ENCODE measurements around the gene LCP1.

LCP1 gene

GRCh38 chr13:46113596-46113995 is 68.4 kb downstream of the LCP1 start:
- Histone ChIP-seq H3K4me3 (ENCODE audit: low read length) (no peak overlapping the region), H2AFZ (ENCODE audit: low read depth, low read length) (no peak overlapping the region), H3K9me3 (ENCODE audit: low read length) (no peaks in the 10 kb centered on the region), H3K4me1 (ENCODE audit: insufficient read depth, low read length) (peaks cover 6% of the 10 kb centered on the region), H3K27me3 (ENCODE audit: insufficient read depth, low read length) (no peaks in the 10 kb centered on the region), H3K36me3 (ENCODE audit: insufficient read depth, low read length) (no peaks in the 10 kb centered on the region)

GRCh38 chr13:46111151-46111550 is 70.8 kb downstream of the LCP1 start:
- Histone ChIP-seq H2AFZ (ENCODE audit: low read depth, low read length) (no peak overlapping the region), H3K36me3 (ENCODE audit: insufficient read depth, low read length) (no peaks in the 10 kb centered on the region), H3K9me3 (ENCODE audit: low read length) (no peaks in the 10 kb centered on the region), H3K27me3 (ENCODE audit: insufficient read depth, low read length) (no peaks in the 10 kb centered on the region), H3K4me1 (ENCODE audit: insufficient read depth, low read length) (peaks cover 6% of the 10 kb centered on the region), H3K4me3 (ENCODE audit: low read length) (no peak overlapping the region)

GRCh38 chr13:46109451-46109850 is 72.5 kb downstream of the LCP1 start:
- Histone ChIP-seq H2AFZ (ENCODE audit: low read depth, low read length) (no peak overlapping the region), H3K4me3 (ENCODE audit: low read length) (no peak overlapping the region), H3K9me3 (ENCODE audit: low read length) (no peaks in the 10 kb centered on the region), H3K36me3 (ENCODE audit: insufficient read depth, low read length) (no peaks in the 10 kb centered on the region), H3K4me1 (ENCODE audit: insufficient read depth, low read length) (peaks cover 6% of the 10 kb centered on the region), H3K27me3 (ENCODE audit: insufficient read depth, low read length) (no peaks in the 10 kb centered on the region)

DNA sequence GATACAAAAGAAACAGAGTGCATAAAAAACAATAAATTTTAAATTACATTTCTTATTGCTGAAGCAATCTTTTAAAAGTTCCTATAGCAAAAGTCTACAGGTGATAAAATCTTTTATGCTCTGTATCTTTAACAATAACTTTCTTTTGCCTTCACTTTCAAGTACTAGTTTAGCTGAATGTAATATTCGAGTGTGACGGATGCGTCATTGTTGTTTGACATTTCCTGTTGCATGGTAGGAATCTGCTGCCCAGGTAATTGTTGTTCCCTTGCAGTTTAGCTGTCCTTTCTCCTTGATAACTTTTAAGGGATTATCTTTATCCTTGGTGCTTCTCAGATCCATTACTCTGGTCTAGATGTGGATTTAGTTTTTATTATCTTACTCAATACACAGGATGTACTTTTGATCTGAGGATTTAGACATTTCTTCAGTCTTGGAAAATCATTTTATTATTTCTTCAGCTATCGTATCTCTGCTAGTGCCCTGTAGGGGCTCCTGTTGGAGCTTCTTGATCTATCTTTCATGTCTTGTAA is 75.1 kb downstream of the LCP1 start:
- Histone ChIP-seq H3K27me3 (ENCODE audit: insufficient read depth, low read length) (no peaks in the 10 kb centered on the region), H3K36me3 (ENCODE audit: insufficient read depth, low read length) (no peaks in the 10 kb centered on the region), H3K4me1 (ENCODE audit: insufficient read depth, low read length) (peaks cover 6% of the 10 kb centered on the region), H2AFZ (ENCODE audit: low read depth, low read length) (no peak overlapping the region), H3K9me3 (ENCODE audit: low read length) (no peaks in the 10 kb centered on the region), H3K4me3 (ENCODE audit: low read length) (no peak overlapping the region)

DNA sequence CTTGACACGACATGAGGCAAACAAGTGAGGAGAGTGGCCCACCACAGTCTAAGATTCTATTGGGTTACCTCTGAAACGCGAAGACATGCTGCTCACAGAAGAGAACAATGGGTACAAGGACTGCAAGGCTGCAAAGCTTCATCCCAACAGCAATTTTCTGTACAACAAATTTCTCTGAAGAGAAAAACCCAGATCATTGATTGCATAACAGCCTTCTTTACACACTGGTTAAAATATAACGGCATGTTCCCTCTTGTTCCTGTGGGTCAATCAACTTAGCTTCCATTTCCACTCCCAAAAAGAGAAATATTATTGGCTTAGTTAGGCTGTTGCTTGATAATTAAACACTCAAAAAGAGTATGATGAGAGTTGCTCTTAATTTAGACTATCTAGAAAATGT is 77.1 kb downstream of the LCP1 start, which contains the start of gene CPB2:
Gene CPB2 (minus strand): TSS at position 166 of the 400 bp plus-strand sequence. CDS start 24 bp downstream, at position 142.
- peaks cover 6% of the 10 kb centered on the region for H3K4me1 ChIP-seq (ENCODE audit: insufficient read depth, low read length)
- no peaks in the 10 kb centered on the region for H3K9me3 ChIP-seq (ENCODE audit: low read length)
- H3K27me3 ChIP-seq (ENCODE audit: insufficient read depth, low read length): no peaks in the 10 kb centered on the region
- no peak within 1 kb of the TSS for H2AFZ ChIP-seq (ENCODE audit: low read depth, low read length)
- no peaks in the 10 kb centered on the region for H3K36me3 ChIP-seq (ENCODE audit: insufficient read depth, low read length)
- no peak within 1 kb of the TSS for H3K4me3 ChIP-seq (ENCODE audit: low read length)

- no peaks in the 10 kb centered on the region for H3K9me3 ChIP-seq (ENCODE audit: low read length)
- no peaks in the 10 kb centered on the region for H3K36me3 ChIP-seq (ENCODE audit: insufficient read depth, low read length)
- H3K4me3 ChIP-seq (ENCODE audit: low read length): no peak overlapping the region
- H3K4me1 ChIP-seq (ENCODE audit: insufficient read depth, low read length): no peaks in the 10 kb centered on the region
- no peak overlapping the region for H2AFZ ChIP-seq (ENCODE audit: low read depth, low read length)
- H3K27me3 ChIP-seq (ENCODE audit: insufficient read depth, low read length): no peaks in the 10 kb centered on the region
These were observed 78.9 kb downstream of the LCP1 start for GRCh38 chr13:46103037-46103436.

GRCh38 chr13:46102255-46102605 is 79.7 kb downstream of the LCP1 start:
- no peaks in the 10 kb centered on the region for H3K36me3 ChIP-seq (ENCODE audit: insufficient read depth, low read length)
- H3K4me3 ChIP-seq (ENCODE audit: low read length): no peak overlapping the region
- no peaks in the 10 kb centered on the region for H3K9me3 ChIP-seq (ENCODE audit: low read length)
- no peaks in the 10 kb centered on the region for H3K4me1 ChIP-seq (ENCODE audit: insufficient read depth, low read length)
- H3K27me3 ChIP-seq (ENCODE audit: insufficient read depth, low read length): no peaks in the 10 kb centered on the region
- no peak overlapping the region for H2AFZ ChIP-seq (ENCODE audit: low read depth, low read length)

- H3K4me3 ChIP-seq (ENCODE audit: low read length): no peak overlapping the region
- H3K9me3 ChIP-seq (ENCODE audit: low read length): no peaks in the 10 kb centered on the region
- no peak overlapping the region for H2AFZ ChIP-seq (ENCODE audit: low read depth, low read length)
- no peaks in the 10 kb centered on the region for H3K4me1 ChIP-seq (ENCODE audit: insufficient read depth, low read length)
- H3K27me3 ChIP-seq (ENCODE audit: insufficient read depth, low read length): no peaks in the 10 kb centered on the region
- H3K36me3 ChIP-seq (ENCODE audit: insufficient read depth, low read length): no peaks in the 10 kb centered on the region
These were observed 80.3 kb downstream of the LCP1 start for GRCh38 chr13:46101484-46102254.

- no peaks in the 10 kb centered on the region for H3K36me3 ChIP-seq (ENCODE audit: insufficient read depth, low read length)
- no peaks in the 10 kb centered on the region for H3K4me1 ChIP-seq (ENCODE audit: insufficient read depth, low read length)
- H3K27me3 ChIP-seq (ENCODE audit: insufficient read depth, low read length): no peaks in the 10 kb centered on the region
- no peaks in the 10 kb centered on the region for H3K9me3 ChIP-seq (ENCODE audit: low read length)
- no peak overlapping the region for H2AFZ ChIP-seq (ENCODE audit: low read depth, low read length)
- H3K4me3 ChIP-seq (ENCODE audit: low read length): no peak overlapping the region
These were observed 81.0 kb downstream of the LCP1 start for GRCh38 chr13:46101002-46101401.

DNA sequence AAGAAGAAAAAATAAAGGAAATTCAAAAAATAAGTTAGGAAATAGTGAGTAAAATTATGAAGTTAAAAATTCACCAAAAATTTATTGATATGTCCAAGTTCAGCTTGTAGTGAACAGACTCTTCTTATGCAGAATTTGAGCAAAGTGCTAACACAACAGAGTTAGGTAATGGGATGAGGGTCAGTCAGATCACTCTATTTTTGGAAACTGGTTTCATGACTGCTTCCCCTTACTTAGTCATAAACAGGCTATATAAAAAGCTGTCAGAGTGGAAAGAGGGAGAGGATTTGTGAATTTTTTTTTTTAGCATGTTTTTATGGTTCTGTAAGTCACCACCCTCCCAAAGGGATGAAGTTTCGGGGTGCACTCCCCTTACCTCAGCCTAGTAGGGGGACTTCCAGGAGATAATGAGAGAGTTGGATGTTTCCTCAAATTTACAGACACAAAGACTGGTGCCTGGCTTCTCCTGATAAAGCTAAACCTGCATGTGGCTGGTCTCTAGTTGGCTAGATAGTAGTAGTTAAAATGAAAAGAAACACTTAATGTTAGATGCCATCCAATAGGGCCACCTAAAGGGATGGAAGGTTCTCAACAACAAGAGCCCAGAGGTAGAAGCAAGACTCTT is 81.7 kb downstream of the LCP1 start:
- Histone ChIP-seq H3K4me1 (ENCODE audit: insufficient read depth, low read length) (no peaks in the 10 kb centered on the region), H2AFZ (ENCODE audit: low read depth, low read length) (no peak overlapping the region), H3K36me3 (ENCODE audit: insufficient read depth, low read length) (no peaks in the 10 kb centered on the region), H3K9me3 (ENCODE audit: low read length) (no peaks in the 10 kb centered on the region), H3K27me3 (ENCODE audit: insufficient read depth, low read length) (no peaks in the 10 kb centered on the region), H3K4me3 (ENCODE audit: low read length) (no peak overlapping the region)

- Histone ChIP-seq H2AFZ (ENCODE audit: low read depth, low read length) (no peak overlapping the region), H3K4me1 (ENCODE audit: insufficient read depth, low read length) (no peaks in the 10 kb centered on the region), H3K9me3 (ENCODE audit: low read length) (no peaks in the 10 kb centered on the region), H3K27me3 (ENCODE audit: insufficient read depth, low read length) (no peaks in the 10 kb centered on the region), H3K4me3 (ENCODE audit: low read length) (no peak overlapping the region), H3K36me3 (ENCODE audit: insufficient read depth, low read length) (no peaks in the 10 kb centered on the region)
These were observed 84.3 kb downstream of the LCP1 start for GRCh38 chr13:46097663-46098062.

- Histone ChIP-seq H3K36me3 (ENCODE audit: insufficient read depth, low read length) (no peaks in the 10 kb centered on the region), H3K27me3 (ENCODE audit: insufficient read depth, low read length) (no peaks in the 10 kb centered on the region), H3K9me3 (ENCODE audit: low read length) (no peaks in the 10 kb centered on the region)
These were observed 85.0 kb downstream of the LCP1 start for GRCh38 chr13:46097015-46097414.

GRCh38 chr13:46094478-46094877 is 87.5 kb downstream of the LCP1 start:
- Histone ChIP-seq H3K9me3 (ENCODE audit: low read length) (no peaks in the 10 kb centered on the region), H3K27me3 (ENCODE audit: insufficient read depth, low read length) (no peaks in the 10 kb centered on the region)

More at GRCh38 chr13:46097015-46097414, 85.0 kb downstream of the LCP1 start:
- Histone ChIP-seq H2AFZ (ENCODE audit: low read depth, low read length) (no peak overlapping the region), H3K4me1 (ENCODE audit: insufficient read depth, low read length) (no peaks in the 10 kb centered on the region), H3K4me3 (ENCODE audit: low read length) (no peak overlapping the region)

More at GRCh38 chr13:46094478-46094877, 87.5 kb downstream of the LCP1 start:
- Histone ChIP-seq H3K4me3 (ENCODE audit: low read length) (no peak overlapping the region), H3K4me1 (ENCODE audit: insufficient read depth, low read length) (no peaks in the 10 kb centered on the region), H2AFZ (ENCODE audit: low read depth, low read length) (no peak overlapping the region), H3K36me3 (ENCODE audit: insufficient read depth, low read length) (no peaks in the 10 kb centered on the region)

Measured in neuron (in vitro differentiated cells).